VCaP (cell line): Measurements from ENCODE around the gene PPIG.

ENCODE experiments used
- H3K27ac ChIP-seq: fragments of 450-650 bp; 2 replicates; pipeline ENCODE4 v1.5.1; 2017
- CTCF ChIP-seq: fragments of 450-650 bp; conservative IDR thresholded peaks from 2 replicates; pipeline ENCODE4 v1.5.1; 2017; ENCODE audit warnings: mild to moderate bottlenecking, moderate library complexity

The PPIG gene

GRCh38 chr2:169659320-169659719 lies 75.2 kb downstream of the PPIG start:
- H3K27ac ChIP-seq = no peak overlapping the region
- TF ChIP-seq CTCF = no peak

GRCh38 chr2:169661265-169661664 lies 77.1 kb downstream of the PPIG start:
- H3K27ac ChIP-seq = no peak overlapping the region
- TF ChIP-seq CTCF = no peak

GRCh38 chr2:169662744-169663143 lies 78.6 kb downstream of the PPIG start:
- no peak overlapping the region for H3K27ac ChIP-seq
- TF ChIP-seq CTCF = no peak

- no peak overlapping the region for H3K27ac ChIP-seq
- no peak for TF ChIP-seq CTCF
Observed at GRCh38 chr2:169663247-169663646, 79.1 kb downstream of the PPIG start.

- peak overlapping the region; percentile 14; the same call in 1 of the 2 replicates for H3K27ac ChIP-seq
- TF ChIP-seq CTCF = no peak
Observed at GRCh38 chr2:169664600-169664977, 80.4 kb downstream of the PPIG start.

- peak overlapping the region; percentile 14; the same call in 1 of the 2 replicates for H3K27ac ChIP-seq
- TF ChIP-seq CTCF = no peak
Observed at GRCh38 chr2:169664978-169665930, 81.1 kb downstream of the PPIG start.

GRCh38 chr2:169667583-169667982 lies 83.4 kb downstream of the PPIG start:
- no peak overlapping the region for H3K27ac ChIP-seq
- TF ChIP-seq CTCF = no peak
